NCI-H748 (cell line): Measurements from ENCODE around the gene TMPRSS11F.
"Not testable (repeated sequence)": the region's sequence is repeated elsewhere in the genome, so short reads cannot be mapped to it uniquely, and the experiment has no call there.

Experiments
- DNase-seq: peaks from one replicate; lab custom pipeline; 2025; ENCODE audit not compliant: unreplicated experiment; lab: John Stamatoyannopoulos, UW

The TMPRSS11F gene

GRCh38 chr4:68129793-68130192 lies at the start of gene TMPRSS11F:
Gene TMPRSS11F, minus strand, starts transcription at chr4:68129869. Its CDS starts 49 bp downstream, at chr4:68129820.
- peak; percentile 53 for DNase-seq

GRCh38 chr4:68176904-68177303 lies 47.2 kb upstream of the TMPRSS11F start:
- DNase-seq = no peak

GRCh38 chr4:68176500-68176899 lies 46.8 kb upstream of the TMPRSS11F start:
- DNase-seq = no peak

- DNase-seq = peak; percentile 50
Measured at GRCh38 chr4:68175562-68176155, 46.0 kb upstream of the TMPRSS11F start.

GRCh38 chr4:68174389-68174788 lies 44.7 kb upstream of the TMPRSS11F start:
- DNase-seq = not testable (repeated sequence)

- DNase-seq = not testable (repeated sequence)
Measured at GRCh38 chr4:68172147-68172546, 42.5 kb upstream of the TMPRSS11F start.

GRCh38 chr4:68167706-68168105 lies 38.0 kb upstream of the TMPRSS11F start:
- no peak for DNase-seq

GRCh38 chr4:68167166-68167565 lies 37.5 kb upstream of the TMPRSS11F start:
- no peak for DNase-seq

GRCh38 chr4:68163754-68164153 lies 34.1 kb upstream of the TMPRSS11F start:
- no peak for DNase-seq

GRCh38 chr4:68162196-68162595 lies 32.5 kb upstream of the TMPRSS11F start:
- DNase-seq = no peak

GRCh38 chr4:68152411-68152810 lies 22.7 kb upstream of the TMPRSS11F start:
- DNase-seq = no peak

GRCh38 chr4:68148800-68149685 lies 19.4 kb upstream of the TMPRSS11F start:
- no peak for DNase-seq

- DNase-seq = no peak
Measured at GRCh38 chr4:68147079-68147478, 17.4 kb upstream of the TMPRSS11F start.

- DNase-seq = no peak
Measured at GRCh38 chr4:68145261-68145660, 15.6 kb upstream of the TMPRSS11F start.

GRCh38 chr4:68141852-68142251 lies 12.2 kb upstream of the TMPRSS11F start:
- no peak for DNase-seq

GRCh38 chr4:68132342-68132741 lies 2.7 kb upstream of the TMPRSS11F start:
- DNase-seq = no peak

GRCh38 chr4:68124262-68124661 lies 5.4 kb downstream of the TMPRSS11F start:
- no peak for DNase-seq

- DNase-seq = no peak
Measured at GRCh38 chr4:68123525-68123924, 6.1 kb downstream of the TMPRSS11F start.

- DNase-seq = no peak
Measured at GRCh38 chr4:68119921-68120320, 9.7 kb downstream of the TMPRSS11F start.

- DNase-seq = no peak
Measured at GRCh38 chr4:68110441-68110840, 19.2 kb downstream of the TMPRSS11F start.

GRCh38 chr4:68109868-68110267 lies 19.8 kb downstream of the TMPRSS11F start:
- DNase-seq = no peak

GRCh38 chr4:68082758-68083157 lies 46.9 kb downstream of the TMPRSS11F start:
- DNase-seq = no peak
